A549 treated with DMSO at 1 μM for 4 hours (cell line): ENCODE results near the gene NCAPG. TPM values are rescaled to one million over a fixed set of nuclear protein-coding genes. Genes with fewer than 3 reads are reported as not detected.

ENCODE experiments used
- total RNA-seq: library from RNA; stranded (reverse); fragments of 200-300 nt; extraction: Qiagen RNA extraction; gene quantifications from 5 replicates; pipeline ENCODE4 v1.2.3, GENCODE V29; 2022; ENCODE audit warnings: low read depth

Gene NCAPG, protein sequence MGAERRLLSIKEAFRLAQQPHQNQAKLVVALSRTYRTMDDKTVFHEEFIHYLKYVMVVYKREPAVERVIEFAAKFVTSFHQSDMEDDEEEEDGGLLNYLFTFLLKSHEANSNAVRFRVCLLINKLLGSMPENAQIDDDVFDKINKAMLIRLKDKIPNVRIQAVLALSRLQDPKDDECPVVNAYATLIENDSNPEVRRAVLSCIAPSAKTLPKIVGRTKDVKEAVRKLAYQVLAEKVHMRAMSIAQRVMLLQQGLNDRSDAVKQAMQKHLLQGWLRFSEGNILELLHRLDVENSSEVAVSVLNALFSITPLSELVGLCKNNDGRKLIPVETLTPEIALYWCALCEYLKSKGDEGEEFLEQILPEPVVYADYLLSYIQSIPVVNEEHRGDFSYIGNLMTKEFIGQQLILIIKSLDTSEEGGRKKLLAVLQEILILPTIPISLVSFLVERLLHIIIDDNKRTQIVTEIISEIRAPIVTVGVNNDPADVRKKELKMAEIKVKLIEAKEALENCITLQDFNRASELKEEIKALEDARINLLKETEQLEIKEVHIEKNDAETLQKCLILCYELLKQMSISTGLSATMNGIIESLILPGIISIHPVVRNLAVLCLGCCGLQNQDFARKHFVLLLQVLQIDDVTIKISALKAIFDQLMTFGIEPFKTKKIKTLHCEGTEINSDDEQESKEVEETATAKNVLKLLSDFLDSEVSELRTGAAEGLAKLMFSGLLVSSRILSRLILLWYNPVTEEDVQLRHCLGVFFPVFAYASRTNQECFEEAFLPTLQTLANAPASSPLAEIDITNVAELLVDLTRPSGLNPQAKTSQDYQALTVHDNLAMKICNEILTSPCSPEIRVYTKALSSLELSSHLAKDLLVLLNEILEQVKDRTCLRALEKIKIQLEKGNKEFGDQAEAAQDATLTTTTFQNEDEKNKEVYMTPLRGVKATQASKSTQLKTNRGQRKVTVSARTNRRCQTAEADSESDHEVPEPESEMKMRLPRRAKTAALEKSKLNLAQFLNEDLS
- total RNA-seq = 20.4 to 32.9 TPM (median 29.1 TPM) in 5 replicates

GRCh38 chr4:17810260-17811077, at the start of gene NCAPG, which contains the start of gene DCAF16:
Gene NCAPG (plus strand): TSS chr4:17810979. CDS start chr4:17811078, 99 bp downstream.
Gene DCAF16 (minus strand): TSS chr4:17810757. CDS start chr4:17804141, 6,616 bp downstream.

GRCh38 chr4:17781300-17782287, 29.2 kb upstream of the NCAPG start, which contains the start of gene FAM184B:
Gene FAM184B (minus strand): TSS chr4:17781621. CDS start chr4:17781299, 322 bp downstream.

Other genes starting within 250 kb of the NCAPG start
- 34.4 to 42.5 TPM (median 37.0 TPM) in 5 replicates for gene LAP3, start 233.8 kb upstream of the NCAPG start, total RNA-seq
- 26.8 to 35.6 TPM (median 32.9 TPM) in 5 replicates for gene MED28, start 196.3 kb upstream of the NCAPG start, total RNA-seq
- gene FAM184B, start 29.4 kb upstream of the NCAPG start, total RNA-seq = 0.02 to 0.05 TPM (median 0.03 TPM) in 3 of 5 replicates, not detected in the others
- 5.1 to 11.8 TPM (median 7.4 TPM) in 5 replicates for gene DCAF16, start 222 bp upstream of the NCAPG start, total RNA-seq
- 4.2 to 6.1 TPM (median 4.9 TPM) in 5 replicates for gene LCORL, start 210.8 kb downstream of the NCAPG start, total RNA-seq